OCI-LY1 (cell line): ENCODE data around the gene DYRK2.

ENCODE experiments used
- H2AFZ ChIP-seq: fragments of 200-600 bp; sonication (generic), shearing (Covaris generic); 2 replicates; pipeline ENCODE4 v1.6.0; 2014; ENCODE audit warnings: antibody characterized with exemption, mild to moderate bottlenecking, low read length
- H3F3A ChIP-seq: fragments of 200-600 bp; sonication (generic), shearing (Covaris generic); 2 replicates; pipeline ENCODE4 v1.6.0; 2014; ENCODE audit warnings: mild to moderate bottlenecking, antibody characterized with exemption, low read length, moderate library complexity; ENCODE audit not compliant: insufficient read depth
- H3K27ac ChIP-seq: fragments of 200-600 bp; sonication (generic); 2 replicates; pipeline ENCODE4 v1.5.1; 2014; ENCODE audit warnings: low read length, mixed run types, mild to moderate bottlenecking, low read depth; ENCODE audit not compliant: poor library complexity, severe bottlenecking
- H3K27me3 ChIP-seq: fragments of 200-600 bp; sonication (generic); 2 replicates; pipeline ENCODE4 v1.6.0; 2014; ENCODE audit warnings: antibody characterized with exemption, mild to moderate bottlenecking, low read length, moderate library complexity; ENCODE audit not compliant: insufficient read depth
- H3K36me3 ChIP-seq: fragments of 200-600 bp; sonication (generic); 2 replicates; pipeline ENCODE4 v1.6.1; 2014; ENCODE audit warnings: mild to moderate bottlenecking, antibody characterized with exemption, low read length, moderate library complexity, mixed read lengths; ENCODE audit not compliant: insufficient read depth
- H3K4me1 ChIP-seq: fragments of 200-600 bp; sonication (generic); 2 replicates; pipeline ENCODE4 v1.5.1; 2014; ENCODE audit warnings: mild to moderate bottlenecking, low read length, moderate library complexity; ENCODE audit not compliant: insufficient read depth, severe bottlenecking
- H3K4me2 ChIP-seq: fragments of 200-600 bp; sonication (generic), shearing (Covaris generic); 2 replicates; pipeline ENCODE4 v1.6.1; 2014; ENCODE audit warnings: low read length
- H3K4me3 ChIP-seq: fragments of 200-600 bp; sonication (generic); 2 replicates; pipeline ENCODE4 v1.5.1; 2014; ENCODE audit warnings: low read length, low read depth, mild to moderate bottlenecking, mixed read lengths; ENCODE audit not compliant: poor library complexity, severe bottlenecking
- H3K79me2 ChIP-seq: fragments of 200-600 bp; shearing (Covaris generic); 2 replicates; pipeline ENCODE4 v1.6.1; 2016; ENCODE audit warnings: mixed run types, low read length, mixed read lengths; ENCODE audit not compliant: insufficient read depth
- H3K9ac ChIP-seq: fragments of 200-600 bp; sonication (generic), shearing (Covaris generic); 2 replicates; pipeline ENCODE4 v1.6.1; 2014; ENCODE audit warnings: mild to moderate bottlenecking, low read length, mixed read lengths
- H3K9me2 ChIP-seq: fragments of 200-600 bp; sonication (generic), shearing (Covaris generic); 2 replicates; pipeline ENCODE4 v1.6.1; 2014; ENCODE audit warnings: low read depth, mild to moderate bottlenecking, low read length, mixed read lengths
- H3K9me3 ChIP-seq: fragments of 200-600 bp; shearing (Covaris generic); 2 replicates; pipeline ENCODE4 v1.6.1; 2014; ENCODE audit warnings: low read length, mixed read lengths
- H4K20me1 ChIP-seq: fragments of 200-600 bp; sonication (generic), shearing (Covaris generic); 2 replicates; pipeline ENCODE4 v1.6.0; 2016; ENCODE audit warnings: mild to moderate bottlenecking, low read length; ENCODE audit not compliant: insufficient read depth
- CTCF ChIP-seq: fragments of 200-600 bp; sonication (generic), shearing (Covaris generic); IDR thresholded peaks from 2 replicates; pipeline ENCODE4 v1.5.1; 2017; ENCODE audit warnings: mild to moderate bottlenecking, antibody characterized with exemption, low read length, moderate library complexity, mixed read lengths
- EZH2 ChIP-seq: fragments of 200-600 bp; sonication (generic), shearing (Covaris generic); IDR thresholded peaks from 2 replicates; pipeline ENCODE4 v1.8.0; 2017; ENCODE audit warnings: borderline replicate concordance, mixed run types, mild to moderate bottlenecking, antibody characterized with exemption, low read length, moderate library complexity, mixed read lengths

DYRK2 gene

GRCh38 chr12:67645126-67645525 lies 3.4 kb upstream of the DYRK2 start:
- Histone ChIP-seq H3K79me2 (peaks cover 9% of the 10 kb centered on the region), H3K9me2 (no peaks in the 10 kb centered on the region), H3K4me1 (peaks cover 16% of the 10 kb centered on the region), H3K27me3 (no peaks in the 10 kb centered on the region), H3F3A (no peaks in the 10 kb centered on the region), H3K4me3 (no peak overlapping the region), H3K4me2 (no peak overlapping the region), H3K9me3 (no peaks in the 10 kb centered on the region), H2AFZ (no peak overlapping the region), H4K20me1 (no peaks in the 10 kb centered on the region), H3K36me3 (no peaks in the 10 kb centered on the region), H3K9ac (no peak overlapping the region), H3K27ac (no peak overlapping the region)
- no peak for TF ChIP-seq EZH2
- no peak for TF ChIP-seq CTCF

GRCh38 chr12:67645601-67646000 lies 2.9 kb upstream of the DYRK2 start:
- Histone ChIP-seq H3K27me3 (no peaks in the 10 kb centered on the region), H3K9me3 (no peaks in the 10 kb centered on the region), H3K4me2 (no peak overlapping the region), H2AFZ (no peak overlapping the region), H3K36me3 (no peaks in the 10 kb centered on the region), H3F3A (no peaks in the 10 kb centered on the region), H3K9me2 (no peaks in the 10 kb centered on the region), H3K4me1 (peaks cover 21% of the 10 kb centered on the region), H3K9ac (no peak overlapping the region), H3K4me3 (no peak overlapping the region), H3K79me2 (peaks cover 13% of the 10 kb centered on the region), H4K20me1 (no peaks in the 10 kb centered on the region), H3K27ac (no peak overlapping the region)
- TF ChIP-seq EZH2 (no peak), CTCF (no peak)

GRCh38 chr12:67646775-67647174 lies 1.8 kb upstream of the DYRK2 start:
- H3K9ac ChIP-seq = no peak overlapping the region
- H3K27ac ChIP-seq = no peak overlapping the region
- H3K36me3 ChIP-seq = no peaks in the 10 kb centered on the region
- H3K4me3 ChIP-seq = no peak overlapping the region
- H3K9me3 ChIP-seq = no peaks in the 10 kb centered on the region
- H2AFZ ChIP-seq = no peak overlapping the region
- H3K27me3 ChIP-seq = no peaks in the 10 kb centered on the region
- H4K20me1 ChIP-seq = no peaks in the 10 kb centered on the region
- H3K9me2 ChIP-seq = no peaks in the 10 kb centered on the region
- no peaks in the 10 kb centered on the region for H3F3A ChIP-seq
- no peak overlapping the region for H3K4me2 ChIP-seq
- H3K4me1 ChIP-seq = peaks cover 33% of the 10 kb centered on the region
- peaks cover 25% of the 10 kb centered on the region for H3K79me2 ChIP-seq
- no peak for TF ChIP-seq CTCF
- no peak for TF ChIP-seq EZH2
